Hepatocyte (in vitro differentiated cells): ENCODE measurements around the gene RAP1B. TPM values are rescaled to one million over a fixed set of nuclear protein-coding genes. Genes with fewer than 3 reads are reported as not detected.

Source experiments
- DNase-seq: peaks from one replicate; pipeline ENCODE4 v3.0.0-alpha.2; 2016; ENCODE audit warnings: low spot score
- H2AFZ ChIP-seq: fragments of 200-600 bp; sonication (generic); 2 replicates; pipeline ENCODE4 v1.6.0; 2016; ENCODE audit warnings: antibody characterized with exemption, mild to moderate bottlenecking
- H3K27ac ChIP-seq: fragments of 200-600 bp; sonication (generic); 2 replicates; pipeline ENCODE4 v1.5.1; 2016; ENCODE audit warnings: mild to moderate bottlenecking
- H3K27me3 ChIP-seq: fragments of 200-600 bp; sonication (generic); 2 replicates; pipeline ENCODE4 v1.6.1; 2016
- H3K36me3 ChIP-seq: fragments of 200-600 bp; sonication (generic); replicated peaks from 2 replicates; pipeline ENCODE4 v1.5.1; 2016; ENCODE audit warnings: low read depth; ENCODE audit not compliant: insufficient read depth
- H3K4me1 ChIP-seq: fragments of 200-600 bp; sonication (generic); 2 replicates; pipeline ENCODE4 v1.5.1; 2016; ENCODE audit warnings: mild to moderate bottlenecking, moderate library complexity; ENCODE audit not compliant: insufficient read depth
- H3K4me2 ChIP-seq: fragments of 200-600 bp; sonication (generic); 2 replicates; pipeline ENCODE4 v1.6.0; 2016
- H3K4me3 ChIP-seq: fragments of 200-600 bp; sonication (generic); 2 replicates; pipeline ENCODE4 v1.5.1; 2016; ENCODE audit warnings: mild to moderate bottlenecking
- H3K79me2 ChIP-seq: fragments of 200-600 bp; sonication (generic); 2 replicates; pipeline ENCODE4 v1.6.0; 2017; ENCODE audit warnings: mild to moderate bottlenecking
- H3K9me2 ChIP-seq: fragments of 200-600 bp; sonication (generic); replicated peaks from 2 replicates; pipeline ENCODE4 v1.6.0; 2017; ENCODE audit warnings: mild to moderate bottlenecking; ENCODE audit not compliant: insufficient read depth
- H3K9me3 ChIP-seq: fragments of 200-600 bp; sonication (generic); 2 replicates; pipeline ENCODE4 v1.5.1; 2016; ENCODE audit warnings: low read depth, mild to moderate bottlenecking
- H4K20me1 ChIP-seq: fragments of 200-600 bp; sonication (generic); 2 replicates; pipeline ENCODE4 v1.6.0; 2016; ENCODE audit warnings: mild to moderate bottlenecking; ENCODE audit not compliant: insufficient read depth, poor library complexity, severe bottlenecking
- EZH2 ChIP-seq: fragments of 200-600 bp; sonication (generic); IDR thresholded peaks from 2 replicates; pipeline ENCODE4 v1.6.1; 2016; ENCODE audit warnings: antibody characterized with exemption, mild to moderate bottlenecking, borderline replicate concordance
- EZH2phosphoT487 ChIP-seq: fragments of 200-600 bp; sonication (generic); IDR thresholded peaks from one replicate; pipeline ENCODE4 v1.6.1; 2018; ENCODE audit warnings: antibody characterized with exemption, mild to moderate bottlenecking, low read depth, moderate library complexity; ENCODE audit not compliant: unreplicated experiment, severe bottlenecking
- WGBS: methylation state at CpG from one replicate; pipeline ENCODE4 v1.1.6; 2016; ENCODE audit warnings: low lambda C conversion rate; ENCODE audit errors: missing lambda C conversion rate; 5-methylcytosine and 5-hydroxymethylcytosine counted together
- polyA plus RNA-seq: library from polyadenylated mRNA; unstranded; fragments of >200 nt; fragmentation: Nextera tagmentation; extraction: Ambion mirVana; gene quantifications from 2 replicates; pipeline ENCODE4 v1.2.1, GENCODE V29; 2016
- total RNA-seq: library from RNA; depleted of rRNA; stranded (reverse); fragments of >200 nt; gene quantifications from 2 replicates; pipeline ENCODE4 v1.2.3, GENCODE V29; 2014
- TF ChIP-seq, protein P1 (sequence below): fragments of 200-600 bp; sonication (generic); IDR thresholded peaks from 2 replicates; pipeline ENCODE4 v1.5.1; 2016; ENCODE audit warnings: antibody characterized with exemption, mild to moderate bottlenecking; ENCODE audit not compliant: poor library complexity

RAP1B gene
- total and polyA plus RNA-seq, 2 experiments from 2014 or later: 179 to 257 TPM

DNA sequence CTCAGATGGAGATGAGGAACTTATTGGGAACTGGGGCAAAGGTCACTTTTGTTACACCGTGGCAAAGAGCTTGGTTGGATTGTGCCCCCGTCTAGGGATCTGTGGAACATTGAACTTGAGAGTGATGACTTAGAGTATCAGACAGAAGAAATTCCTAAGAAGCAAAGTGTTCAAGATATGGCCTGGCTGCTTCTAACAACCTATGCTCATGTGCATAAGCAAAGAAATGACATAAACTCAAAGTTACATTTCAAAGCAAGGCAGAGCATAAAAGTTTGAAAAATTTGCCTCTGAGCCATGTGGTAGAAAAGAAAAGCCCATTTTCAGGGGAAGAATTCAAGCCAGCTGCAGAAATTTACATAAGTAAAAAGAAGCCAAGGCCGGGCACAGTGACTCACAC is 21.5 kb upstream of the RAP1B start:
- H3K4me3 ChIP-seq: no peak overlapping the region
- no peaks in the 10 kb centered on the region for H3K4me1 ChIP-seq
- no peak overlapping the region for H2AFZ ChIP-seq
- H3K27ac ChIP-seq: no peak overlapping the region
- no peaks in the 10 kb centered on the region for H3K36me3 ChIP-seq
- no peaks in the 10 kb centered on the region for H3K9me3 ChIP-seq
- 85% methylated on average over 3 of the region's 3 CpGs for WGBS
- H4K20me1 ChIP-seq: no peaks in the 10 kb centered on the region
- no peak for DNase-seq
- H3K4me2 ChIP-seq: no peak overlapping the region
- H3K79me2 ChIP-seq: no peaks in the 10 kb centered on the region
- no peaks in the 10 kb centered on the region for H3K9me2 ChIP-seq
- TF ChIP-seq, protein P1, sequence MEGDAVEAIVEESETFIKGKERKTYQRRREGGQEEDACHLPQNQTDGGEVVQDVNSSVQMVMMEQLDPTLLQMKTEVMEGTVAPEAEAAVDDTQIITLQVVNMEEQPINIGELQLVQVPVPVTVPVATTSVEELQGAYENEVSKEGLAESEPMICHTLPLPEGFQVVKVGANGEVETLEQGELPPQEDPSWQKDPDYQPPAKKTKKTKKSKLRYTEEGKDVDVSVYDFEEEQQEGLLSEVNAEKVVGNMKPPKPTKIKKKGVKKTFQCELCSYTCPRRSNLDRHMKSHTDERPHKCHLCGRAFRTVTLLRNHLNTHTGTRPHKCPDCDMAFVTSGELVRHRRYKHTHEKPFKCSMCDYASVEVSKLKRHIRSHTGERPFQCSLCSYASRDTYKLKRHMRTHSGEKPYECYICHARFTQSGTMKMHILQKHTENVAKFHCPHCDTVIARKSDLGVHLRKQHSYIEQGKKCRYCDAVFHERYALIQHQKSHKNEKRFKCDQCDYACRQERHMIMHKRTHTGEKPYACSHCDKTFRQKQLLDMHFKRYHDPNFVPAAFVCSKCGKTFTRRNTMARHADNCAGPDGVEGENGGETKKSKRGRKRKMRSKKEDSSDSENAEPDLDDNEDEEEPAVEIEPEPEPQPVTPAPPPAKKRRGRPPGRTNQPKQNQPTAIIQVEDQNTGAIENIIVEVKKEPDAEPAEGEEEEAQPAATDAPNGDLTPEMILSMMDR: no peak
- no peak for TF ChIP-seq EZH2phosphoT487
- TF ChIP-seq EZH2: no peak
- H3K27me3 ChIP-seq: no peaks in the 10 kb centered on the region

DNA sequence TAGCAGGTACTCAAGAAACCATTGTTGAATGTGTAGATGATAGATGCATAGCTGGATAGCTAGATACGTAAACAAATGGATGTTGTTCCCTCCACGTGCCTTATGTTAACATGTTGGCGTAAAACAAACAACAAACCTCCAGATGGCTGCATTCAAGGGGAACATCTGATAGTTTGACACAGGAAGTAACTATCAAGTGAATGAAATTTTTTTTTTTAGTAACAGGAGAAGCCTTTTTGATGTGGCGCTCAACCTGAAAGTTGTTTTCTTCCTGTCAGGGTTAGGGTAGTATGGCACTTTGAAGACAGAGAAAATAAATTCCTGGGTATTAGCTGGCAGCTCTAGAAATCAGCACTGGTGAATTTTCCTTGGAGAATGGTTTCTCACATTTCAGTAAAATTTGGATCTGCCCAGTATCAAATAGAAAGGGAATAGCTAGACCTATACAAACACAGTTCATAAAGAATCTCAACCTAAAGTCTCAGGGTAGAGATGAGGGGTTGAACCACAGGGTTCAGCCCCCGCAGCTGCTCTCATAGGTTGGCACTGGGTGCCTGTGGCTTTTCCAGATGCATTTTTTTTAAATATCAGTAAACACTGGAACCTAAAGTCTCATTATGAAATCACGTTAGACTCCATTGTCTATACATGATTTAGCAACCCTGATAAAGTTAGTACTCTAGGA is 18.8 kb upstream of the RAP1B start:
- Histone ChIP-seq H3K27me3 (no peaks in the 10 kb centered on the region), H3K4me1 (no peaks in the 10 kb centered on the region), H3K9me2 (no peaks in the 10 kb centered on the region), H3K36me3 (no peaks in the 10 kb centered on the region), H3K4me2 (no peak overlapping the region), H3K27ac (no peak overlapping the region), H3K9me3 (no peaks in the 10 kb centered on the region), H3K79me2 (no peaks in the 10 kb centered on the region), H3K4me3 (no peak overlapping the region), H2AFZ (no peak overlapping the region), H4K20me1 (no peaks in the 10 kb centered on the region)
- no peak for TF ChIP-seq EZH2phosphoT487
- no peak for TF ChIP-seq EZH2
- TF ChIP-seq, protein P1: no peak
- no peak for DNase-seq
- WGBS: 86% methylated on average over 6 of the region's 6 CpGs

DNA sequence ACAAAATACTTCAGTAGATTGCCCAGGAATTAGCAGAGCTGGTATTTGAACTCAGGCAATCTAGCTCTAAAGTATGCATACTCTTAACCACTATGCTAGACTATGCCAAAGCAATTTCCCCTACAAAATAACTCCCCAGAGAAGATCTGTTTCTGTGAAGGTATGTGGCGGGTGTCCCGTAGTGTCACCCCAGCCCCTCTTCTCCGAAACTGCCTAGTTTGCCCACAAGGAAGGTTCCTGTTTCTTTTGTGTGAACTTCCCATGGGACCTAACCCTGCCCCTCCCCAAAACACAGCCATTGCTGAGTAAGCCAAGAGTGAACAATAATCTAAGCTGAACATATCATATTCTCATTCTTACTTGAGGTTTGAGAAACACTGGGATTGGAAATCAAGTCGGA is 15.5 kb upstream of the RAP1B start:
- DNase-seq: no peak
- H3K79me2 ChIP-seq: no peaks in the 10 kb centered on the region
- no peak overlapping the region for H3K4me2 ChIP-seq

More for the DNA sequence above, 15.5 kb upstream of the RAP1B start:
- no peaks in the 10 kb centered on the region for H4K20me1 ChIP-seq
- H2AFZ ChIP-seq: no peak overlapping the region
- no peaks in the 10 kb centered on the region for H3K36me3 ChIP-seq
- H3K9me3 ChIP-seq: no peaks in the 10 kb centered on the region
- no peaks in the 10 kb centered on the region for H3K27me3 ChIP-seq
- no peaks in the 10 kb centered on the region for H3K9me2 ChIP-seq
- H3K27ac ChIP-seq: no peak overlapping the region
- TF ChIP-seq, protein P1: no peak
- TF ChIP-seq EZH2phosphoT487: no peak
- TF ChIP-seq EZH2: no peak
- WGBS: 98% methylated on average over 4 of the region's 4 CpGs
- no peak overlapping the region for H3K4me3 ChIP-seq
- no peaks in the 10 kb centered on the region for H3K4me1 ChIP-seq
